GM19467 (cell line): ENCODE measurements around the gene ZSCAN2.

Experiments
- ATAC-seq: cut with Tn5 transposase; IDR thresholded peaks from one replicate; pipeline ENCODE4 v1.9.1; 2021; ENCODE audit warnings: mild to moderate bottlenecking, moderate library complexity; ENCODE audit not compliant: unreplicated experiment

ZSCAN2 gene

DNA sequence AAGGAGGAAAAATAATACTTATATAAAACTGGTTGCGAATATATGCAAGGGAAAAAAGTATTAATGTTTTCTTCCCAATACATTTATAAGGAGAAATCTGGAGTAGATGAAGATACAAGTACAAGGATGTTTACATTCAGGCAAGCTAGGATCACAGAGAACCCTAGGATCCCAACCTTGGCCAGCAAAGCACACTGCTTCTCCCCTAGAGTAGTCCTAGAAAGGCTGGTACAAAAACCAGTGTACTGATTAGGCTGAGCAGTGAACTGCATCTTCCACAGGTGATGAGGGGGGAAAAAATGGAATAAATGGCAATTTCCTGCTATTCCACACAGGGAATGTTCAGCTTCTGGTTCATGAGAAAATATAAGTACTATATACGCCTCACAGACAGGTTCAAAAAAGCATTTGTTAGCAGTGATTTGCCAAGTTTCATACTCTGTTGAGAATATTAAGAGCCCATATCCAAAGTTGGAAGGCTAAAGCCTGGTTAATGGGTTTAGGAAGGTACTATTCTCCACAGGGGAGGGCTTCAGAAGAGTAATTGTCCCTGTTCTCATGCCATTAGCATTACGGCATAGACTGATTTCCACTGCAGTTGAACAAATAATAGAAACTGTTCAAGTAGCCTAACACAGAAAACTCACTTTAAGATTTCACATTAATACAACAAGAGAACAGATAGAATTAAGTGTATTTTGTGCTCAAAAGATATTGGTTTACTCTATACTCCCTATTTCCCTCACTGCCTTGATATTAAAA, 67.6 kb downstream of the ZSCAN2 start:
- ATAC-seq: no peak

DNA sequence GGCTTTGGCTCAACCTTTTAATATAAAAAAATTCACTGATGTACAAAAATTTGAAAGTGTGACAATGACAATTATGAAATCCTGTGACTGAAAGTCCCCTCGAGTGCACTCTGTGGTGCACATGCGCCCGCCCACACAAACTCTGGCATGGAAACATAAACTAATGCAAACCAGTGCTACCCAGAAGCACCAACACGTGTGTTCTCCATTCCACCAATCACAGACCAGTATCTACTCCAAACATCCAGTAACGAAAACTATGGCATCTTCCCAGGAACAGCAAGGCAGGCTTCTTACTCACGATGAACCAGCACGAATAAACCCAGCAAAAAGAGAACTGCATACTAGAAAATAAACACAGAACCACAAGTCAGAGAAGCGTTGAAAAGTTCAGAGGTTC, 68.9 kb downstream of the ZSCAN2 start:
- ATAC-seq: no peak

DNA sequence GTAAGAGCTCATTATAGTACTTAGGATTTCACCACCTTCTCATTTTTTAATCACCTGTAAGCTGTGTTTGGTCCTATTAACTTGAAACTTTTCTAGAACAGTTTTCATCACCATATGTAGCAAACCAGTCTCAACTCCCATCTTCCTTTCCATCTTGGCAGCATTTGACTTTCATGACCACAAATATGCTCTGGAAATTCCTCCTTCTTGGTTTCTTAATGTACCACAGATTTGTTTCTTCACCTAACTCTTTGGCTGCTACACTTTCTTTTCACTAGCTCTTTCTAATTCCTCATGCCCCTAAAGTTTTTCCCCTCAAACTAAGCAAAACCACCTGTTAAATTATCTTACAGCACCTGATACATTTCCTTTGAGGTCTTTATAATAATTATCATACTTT, 70.4 kb downstream of the ZSCAN2 start:
- no peak for ATAC-seq
